ENCODE measurements around the gene CYP11A1.

The CYP11A1 gene

DNA sequence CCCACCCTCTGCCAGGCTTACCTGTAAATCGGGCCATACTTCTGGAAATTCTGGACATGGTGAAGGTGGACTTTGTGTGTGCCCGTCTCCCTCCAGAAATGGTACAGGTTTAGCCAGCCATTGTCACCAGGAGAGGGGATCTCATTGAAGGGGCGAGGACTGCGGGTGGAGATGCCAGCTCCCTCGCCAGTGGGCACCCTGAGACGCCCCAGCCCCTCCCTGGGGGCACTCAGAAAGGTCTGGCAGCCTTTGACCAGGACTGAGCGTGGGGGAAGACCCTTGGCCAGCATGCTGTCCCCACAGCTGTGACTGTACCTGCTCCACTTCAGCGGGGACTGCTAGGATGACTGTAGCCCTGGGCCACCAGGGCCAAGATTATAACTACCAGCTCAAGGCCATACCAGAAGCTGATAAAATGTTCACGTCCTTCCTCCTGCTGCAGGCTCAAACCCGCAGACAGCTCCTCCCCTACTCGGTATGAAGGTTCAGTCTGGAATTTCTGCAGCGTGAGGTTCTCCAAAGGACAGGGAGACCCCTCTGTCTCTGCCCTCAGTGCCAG lies at the start of gene CYP11A1:
TSS of gene CYP11A1 (minus strand) at position 351 of the 559 bp plus-strand sequence. CDS start at position 290, 61 bp downstream.
- no peak within 1 kb of the TSS for H3K27ac ChIP-seq
- H3K4me3 ChIP-seq = no peak within 1 kb of the TSS
- H3K9me3 ChIP-seq (ENCODE audit: low read depth, low read length) = no peaks in the 10 kb centered on the region
- H3K36me3 ChIP-seq (ENCODE audit: insufficient read depth, low read length) = no peaks in the 10 kb centered on the region
- TF ChIP-seq FOXP2 (optimal IDR thresholded peaks at IDR 0.05; ENCODE audit: control extremely low read depth, extremely low read length, insufficient read depth) (no peak), EZH2 (IDR thresholded peaks at IDR 0.05) (no peak), POLR2AphosphoS5 (IDR thresholded peaks at IDR 0.05; ENCODE audit: borderline replicate concordance, low read depth, low read length) (no peak)
- DNase-seq (ENCODE audit: low read depth, low spot score) = no peak
- H3K9ac ChIP-seq (ENCODE audit: insufficient read length) = no peak within 1 kb of the TSS

DNA sequence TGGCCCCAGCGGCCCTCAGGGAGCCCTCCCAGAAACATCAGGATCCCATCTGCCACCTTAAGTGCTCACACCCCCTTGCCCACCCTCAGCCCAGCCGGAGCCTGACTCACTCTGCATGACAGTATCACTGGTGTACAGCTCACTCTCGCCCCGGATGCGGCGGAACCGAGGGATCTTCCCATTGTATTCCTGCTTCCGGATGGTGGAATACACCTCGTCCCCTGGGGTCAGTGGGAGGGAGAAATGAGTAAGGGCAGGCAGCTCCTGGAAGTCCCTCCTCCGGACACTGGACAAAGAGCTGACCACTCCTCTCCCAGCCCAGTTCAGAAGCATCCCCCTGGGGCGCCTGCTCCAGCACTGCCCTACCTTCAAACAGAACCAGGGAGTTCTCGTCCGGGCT lies 49.8 kb upstream of the CYP11A1 start:
- Histone ChIP-seq H3K9ac (ENCODE audit: insufficient read length) (no peak overlapping the region), H3K27ac (no peak overlapping the region), H3K4me3 (no peak overlapping the region), H3K36me3 (ENCODE audit: insufficient read depth, low read length) (no peaks in the 10 kb centered on the region), H3K9me3 (ENCODE audit: low read depth, low read length) (no peaks in the 10 kb centered on the region)
- no peak for TF ChIP-seq FOXP2 (optimal IDR thresholded peaks at IDR 0.05; ENCODE audit: control extremely low read depth, extremely low read length, insufficient read depth)
- TF ChIP-seq EZH2 (IDR thresholded peaks at IDR 0.05) = no peak
- no peak for DNase-seq (ENCODE audit: low read depth, low spot score)

DNA sequence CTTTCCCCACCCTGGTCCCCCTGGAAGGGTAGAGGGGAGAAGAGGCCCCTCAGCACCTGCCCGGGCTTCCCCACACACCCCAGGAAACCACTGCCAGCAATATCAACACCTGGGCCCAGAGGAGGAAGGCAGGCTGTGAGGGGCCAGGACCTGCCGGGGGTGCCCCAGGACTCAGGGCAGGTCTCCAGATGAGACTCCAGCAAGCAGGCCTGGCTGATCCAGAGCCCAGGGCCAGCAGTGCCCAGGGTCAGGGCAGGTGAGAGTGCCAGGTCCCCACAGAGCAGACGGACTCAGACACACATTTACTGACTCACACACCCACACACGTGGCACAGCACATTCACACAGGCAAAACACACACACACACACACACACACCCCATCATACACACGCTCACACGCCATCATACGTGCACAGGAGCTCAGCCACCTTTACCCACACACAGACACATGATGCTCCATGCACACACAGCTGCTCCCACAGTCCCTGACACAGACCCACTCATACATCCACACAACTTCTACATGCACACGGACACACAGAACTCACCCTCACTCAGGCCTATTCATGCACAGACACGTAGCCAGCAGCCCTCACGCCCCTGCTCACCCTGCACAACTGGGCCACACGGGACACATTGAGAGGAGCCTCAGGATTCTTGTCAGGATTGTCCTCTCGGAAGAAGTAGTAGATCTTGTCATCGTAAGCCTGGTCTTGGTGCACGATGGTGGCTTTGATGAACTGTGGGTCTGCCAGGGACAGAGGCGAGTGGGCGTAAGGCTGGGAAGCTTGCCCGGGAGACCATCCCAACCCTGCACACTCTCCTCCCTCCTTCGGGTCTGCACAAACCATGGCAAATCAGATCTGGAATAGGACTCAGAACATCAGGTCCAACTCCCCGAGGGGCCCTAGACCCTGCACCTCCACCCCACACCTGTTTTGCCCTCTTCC lies 48.8 kb upstream of the CYP11A1 start:
- DNase-seq (ENCODE audit: low read depth, low spot score) = no peak
- Histone ChIP-seq H3K4me3 (no peak overlapping the region), H3K36me3 (ENCODE audit: insufficient read depth, low read length) (no peaks in the 10 kb centered on the region), H3K27ac (no peak overlapping the region), H3K9ac (ENCODE audit: insufficient read length) (no peak overlapping the region), H3K9me3 (ENCODE audit: low read depth, low read length) (no peaks in the 10 kb centered on the region)
- TF ChIP-seq FOXP2 (optimal IDR thresholded peaks at IDR 0.05; ENCODE audit: control extremely low read depth, extremely low read length, insufficient read depth) = no peak
- no peak for TF ChIP-seq POLR2AphosphoS5 (IDR thresholded peaks at IDR 0.05; ENCODE audit: borderline replicate concordance, low read depth, low read length)
- no peak for TF ChIP-seq EZH2 (IDR thresholded peaks at IDR 0.05)

DNA sequence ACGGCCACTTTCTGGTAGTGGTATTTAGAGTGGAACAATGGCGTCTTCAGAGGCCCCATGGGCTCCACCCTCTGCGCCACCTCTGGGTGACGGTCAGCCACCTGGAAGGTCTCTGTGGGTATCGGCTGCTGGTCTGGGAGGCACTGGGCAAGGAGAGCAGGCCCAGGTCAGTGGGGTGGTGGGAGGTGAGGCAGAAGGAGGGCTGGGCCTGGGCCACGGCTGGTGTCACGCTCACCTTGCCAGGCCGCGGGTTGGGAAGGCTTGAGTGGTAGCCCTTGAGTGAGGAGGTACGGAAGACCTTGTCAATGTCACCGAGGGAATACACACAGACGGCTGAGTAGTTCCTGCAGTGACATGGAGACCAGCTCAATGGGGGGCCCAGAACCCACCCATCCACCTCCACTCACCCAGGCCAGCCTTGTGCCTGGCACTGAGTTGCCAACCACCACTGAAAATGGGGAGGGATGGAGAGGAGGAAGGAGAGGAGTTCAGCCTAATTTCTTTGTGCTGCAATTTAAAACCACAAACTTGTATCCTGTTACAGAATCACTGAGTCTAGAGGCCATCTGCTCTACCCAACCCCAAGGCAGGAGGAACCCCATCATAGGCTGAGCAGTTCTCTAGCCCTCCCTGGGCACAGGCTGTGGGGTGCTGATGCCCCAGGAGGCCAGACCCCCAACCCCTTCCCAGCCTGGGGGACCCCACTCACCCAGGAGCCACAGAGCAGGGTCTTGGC lies 47.3 kb upstream of the CYP11A1 start:
- Histone ChIP-seq H3K4me3 (no peak overlapping the region), H3K27ac (no peak overlapping the region), H3K36me3 (ENCODE audit: insufficient read depth, low read length) (no peaks in the 10 kb centered on the region), H3K9me3 (ENCODE audit: low read depth, low read length) (no peaks in the 10 kb centered on the region), H3K9ac (ENCODE audit: insufficient read length) (no peak overlapping the region)
- DNase-seq (ENCODE audit: low read depth, low spot score) = no peak
- TF ChIP-seq FOXP2 (optimal IDR thresholded peaks at IDR 0.05; ENCODE audit: control extremely low read depth, extremely low read length, insufficient read depth) (no peak), POLR2AphosphoS5 (IDR thresholded peaks at IDR 0.05; ENCODE audit: borderline replicate concordance, low read depth, low read length) (no peak), EZH2 (IDR thresholded peaks at IDR 0.05) (no peak)

DNA sequence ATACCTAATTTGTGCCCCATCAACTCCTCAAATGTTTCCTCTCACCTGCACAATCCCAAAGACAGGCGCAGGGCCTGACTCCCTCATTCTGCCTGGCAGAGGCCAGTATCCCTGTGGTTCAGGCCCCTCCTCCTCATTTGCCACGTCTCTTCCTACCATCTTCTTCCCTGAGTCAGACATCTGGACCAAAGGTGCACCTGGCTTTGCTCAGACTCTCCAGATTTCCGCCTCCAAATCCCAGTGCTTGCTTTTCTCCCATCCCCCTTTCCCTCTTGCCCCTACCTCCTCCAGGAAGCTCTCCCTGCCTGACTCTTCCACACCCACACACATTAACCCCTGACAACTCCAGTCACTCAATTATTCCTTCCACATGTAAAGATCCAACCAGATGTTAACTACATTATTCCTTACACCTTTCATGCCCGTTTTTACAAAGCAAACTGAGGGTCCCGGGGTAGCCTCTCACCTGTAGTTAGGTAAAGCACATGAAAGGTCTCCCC lies 46.7 kb upstream of the CYP11A1 start:
- TF ChIP-seq FOXP2 (optimal IDR thresholded peaks at IDR 0.05; ENCODE audit: control extremely low read depth, extremely low read length, insufficient read depth) (no peak), EZH2 (IDR thresholded peaks at IDR 0.05) (no peak), POLR2AphosphoS5 (IDR thresholded peaks at IDR 0.05; ENCODE audit: borderline replicate concordance, low read depth, low read length) (no peak)
- no peak overlapping the region for H3K27ac ChIP-seq
- no peak for DNase-seq (ENCODE audit: low read depth, low spot score)
- H3K9me3 ChIP-seq (ENCODE audit: low read depth, low read length) = no peaks in the 10 kb centered on the region
- H3K4me3 ChIP-seq = no peak overlapping the region
- no peak overlapping the region for H3K9ac ChIP-seq (ENCODE audit: insufficient read length)
- H3K36me3 ChIP-seq (ENCODE audit: insufficient read depth, low read length) = no peaks in the 10 kb centered on the region

DNA sequence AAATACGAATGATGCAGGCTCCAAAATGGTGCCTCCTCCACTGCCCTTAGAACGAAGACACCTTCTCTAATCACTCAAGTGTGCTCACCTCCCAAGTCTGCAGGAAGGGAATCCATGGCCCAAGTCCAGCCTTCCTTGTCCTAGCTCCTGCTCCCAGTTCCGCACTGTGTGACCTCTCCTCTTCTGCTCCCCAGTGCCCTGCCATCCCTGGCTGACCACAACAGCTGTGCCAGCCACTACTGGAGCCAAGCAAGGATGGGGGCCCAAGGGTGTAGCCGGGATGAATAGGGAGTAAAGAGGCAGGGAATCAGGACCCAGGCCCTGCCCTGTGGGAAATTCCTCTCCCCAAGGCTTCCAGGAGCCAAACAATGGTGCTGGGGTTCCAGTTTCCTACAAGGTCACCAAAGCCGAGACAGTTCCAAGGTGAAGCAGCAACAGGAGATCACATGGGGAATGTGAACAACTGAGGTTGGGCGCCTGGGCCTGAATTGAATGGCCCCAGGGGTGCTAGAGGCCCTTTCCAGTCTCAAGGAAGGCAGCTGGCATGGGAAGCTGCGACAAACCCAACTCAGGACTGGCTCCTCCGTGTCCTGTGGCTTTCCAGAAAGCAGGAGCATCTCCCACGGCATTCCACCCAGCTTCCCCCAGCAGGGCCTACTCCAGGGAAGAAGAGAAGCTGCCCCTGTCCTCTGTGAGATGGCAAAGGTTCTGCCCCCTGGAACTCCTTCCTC lies 46.1 kb upstream of the CYP11A1 start:
- no peaks in the 10 kb centered on the region for H3K9me3 ChIP-seq (ENCODE audit: low read depth, low read length)
- no peak overlapping the region for H3K27ac ChIP-seq
- H3K4me3 ChIP-seq = no peak overlapping the region
- no peak for DNase-seq (ENCODE audit: low read depth, low spot score)
- H3K36me3 ChIP-seq (ENCODE audit: insufficient read depth, low read length) = no peaks in the 10 kb centered on the region
- H3K9ac ChIP-seq (ENCODE audit: insufficient read length) = no peak overlapping the region
- no peak for TF ChIP-seq EZH2 (IDR thresholded peaks at IDR 0.05)
- TF ChIP-seq FOXP2 (optimal IDR thresholded peaks at IDR 0.05; ENCODE audit: control extremely low read depth, extremely low read length, insufficient read depth) = no peak
- TF ChIP-seq POLR2AphosphoS5 (IDR thresholded peaks at IDR 0.05; ENCODE audit: borderline replicate concordance, low read depth, low read length) = no peak

DNA sequence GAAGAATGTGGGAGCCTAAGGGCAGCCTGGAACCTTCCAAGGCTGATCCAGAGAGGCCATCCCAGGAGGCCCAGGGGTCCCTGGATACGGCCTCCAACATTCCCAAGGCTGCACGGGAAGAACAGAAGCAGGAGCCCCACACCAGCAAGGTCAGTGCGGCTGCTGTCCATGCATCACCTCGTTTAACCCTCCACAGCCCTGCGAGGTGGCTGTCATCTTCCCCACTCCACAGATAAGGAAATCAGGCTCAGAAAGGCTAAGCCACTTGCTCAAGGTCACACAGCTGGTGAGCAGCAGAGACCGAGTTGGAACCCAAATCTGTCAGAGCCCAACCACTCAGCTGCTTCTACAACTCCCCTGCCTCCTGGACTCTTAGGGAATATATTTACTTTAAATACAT lies 44.7 kb upstream of the CYP11A1 start:
- no peak for DNase-seq (ENCODE audit: low read depth, low spot score)
- H3K9ac ChIP-seq (ENCODE audit: insufficient read length) = no peak overlapping the region
- no peak for TF ChIP-seq POLR2AphosphoS5 (IDR thresholded peaks at IDR 0.05; ENCODE audit: borderline replicate concordance, low read depth, low read length)
- TF ChIP-seq FOXP2 (optimal IDR thresholded peaks at IDR 0.05; ENCODE audit: control extremely low read depth, extremely low read length, insufficient read depth) = no peak
- TF ChIP-seq EZH2 (IDR thresholded peaks at IDR 0.05) = no peak
- no peak overlapping the region for H3K27ac ChIP-seq
- H3K36me3 ChIP-seq (ENCODE audit: insufficient read depth, low read length) = no peaks in the 10 kb centered on the region
- H3K4me3 ChIP-seq = no peak overlapping the region
- no peaks in the 10 kb centered on the region for H3K9me3 ChIP-seq (ENCODE audit: low read depth, low read length)

All from SK-N-MC (cell line).